Measurements from ENCODE around the gene TMEM86B. TPM values are rescaled to one million over a fixed set of nuclear protein-coding genes. Genes with fewer than 3 reads are reported as not detected.

The TMEM86B gene
- total RNA-seq, 1 experiment from 2014 or later = 4.8 TPM

DNA sequence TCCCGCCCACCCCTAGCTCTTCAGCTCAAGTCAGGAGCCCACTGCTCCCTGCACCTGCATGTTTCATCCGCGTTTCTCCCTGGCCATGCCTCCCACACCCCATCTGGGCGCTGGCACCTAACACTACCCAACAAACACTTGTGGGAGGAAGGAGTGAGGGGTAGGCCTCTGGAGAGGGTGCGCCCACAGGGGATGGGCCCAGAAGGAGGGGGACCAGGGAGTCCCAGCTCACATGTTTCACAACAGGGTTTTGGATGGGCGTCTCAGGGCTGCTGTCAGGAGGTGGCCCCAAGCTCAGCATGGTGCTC is 12.1 kb upstream of the TMEM86B start:
- intact Hi-C loops (cut with micrococcal nuclease; ENCODE audit: unreplicated experiment) = no loop called here
- Histone ChIP-seq H3K9me3 (ENCODE audit: low read depth, low read length, poor library complexity, severe bottlenecking) (no peaks in the 10 kb centered on the region), H3K27ac (ENCODE audit: low read depth, low read length, poor library complexity, severe bottlenecking) (no peak overlapping the region), H3K27me3 (replicated peaks; ENCODE audit: insufficient read depth, low read depth, low read length, poor library complexity) (no peaks in the 10 kb centered on the region), H3K4me3 (ENCODE audit: low read depth, low read length, poor library complexity, severe bottlenecking) (no peak overlapping the region), H3K4me1 (ENCODE audit: insufficient read depth, low read length, poor library complexity, severe bottlenecking) (no peaks in the 10 kb centered on the region), H3K36me3 (ENCODE audit: insufficient read depth, low read length, poor library complexity, severe bottlenecking) (peaks cover 81% of the 10 kb centered on the region)
- ChIA-PET POLR2A (ENCODE audit: low non-redundant PET) (no interaction called here), CTCF (interaction anchor here (0.5 kb wide), 1 partner anchor 52 kb away, joined by 4 read pairs; no protein-coding TSS in a partner anchor)
- TF ChIP-seq, protein P1, sequence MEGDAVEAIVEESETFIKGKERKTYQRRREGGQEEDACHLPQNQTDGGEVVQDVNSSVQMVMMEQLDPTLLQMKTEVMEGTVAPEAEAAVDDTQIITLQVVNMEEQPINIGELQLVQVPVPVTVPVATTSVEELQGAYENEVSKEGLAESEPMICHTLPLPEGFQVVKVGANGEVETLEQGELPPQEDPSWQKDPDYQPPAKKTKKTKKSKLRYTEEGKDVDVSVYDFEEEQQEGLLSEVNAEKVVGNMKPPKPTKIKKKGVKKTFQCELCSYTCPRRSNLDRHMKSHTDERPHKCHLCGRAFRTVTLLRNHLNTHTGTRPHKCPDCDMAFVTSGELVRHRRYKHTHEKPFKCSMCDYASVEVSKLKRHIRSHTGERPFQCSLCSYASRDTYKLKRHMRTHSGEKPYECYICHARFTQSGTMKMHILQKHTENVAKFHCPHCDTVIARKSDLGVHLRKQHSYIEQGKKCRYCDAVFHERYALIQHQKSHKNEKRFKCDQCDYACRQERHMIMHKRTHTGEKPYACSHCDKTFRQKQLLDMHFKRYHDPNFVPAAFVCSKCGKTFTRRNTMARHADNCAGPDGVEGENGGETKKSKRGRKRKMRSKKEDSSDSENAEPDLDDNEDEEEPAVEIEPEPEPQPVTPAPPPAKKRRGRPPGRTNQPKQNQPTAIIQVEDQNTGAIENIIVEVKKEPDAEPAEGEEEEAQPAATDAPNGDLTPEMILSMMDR (conservative IDR thresholded peaks at IDR 0.05; ENCODE audit: low read depth, low read length) = no peak
- TF ChIP-seq EZH2 (IDR thresholded peaks at IDR 0.05; ENCODE audit: borderline replicate concordance, low read depth, low read length, poor library complexity, severe bottlenecking) = no peak
- no TSS peak for BruUV-seq (replicated peaks)
- DNase-seq (ENCODE audit: low spot score) = no peak

DNA sequence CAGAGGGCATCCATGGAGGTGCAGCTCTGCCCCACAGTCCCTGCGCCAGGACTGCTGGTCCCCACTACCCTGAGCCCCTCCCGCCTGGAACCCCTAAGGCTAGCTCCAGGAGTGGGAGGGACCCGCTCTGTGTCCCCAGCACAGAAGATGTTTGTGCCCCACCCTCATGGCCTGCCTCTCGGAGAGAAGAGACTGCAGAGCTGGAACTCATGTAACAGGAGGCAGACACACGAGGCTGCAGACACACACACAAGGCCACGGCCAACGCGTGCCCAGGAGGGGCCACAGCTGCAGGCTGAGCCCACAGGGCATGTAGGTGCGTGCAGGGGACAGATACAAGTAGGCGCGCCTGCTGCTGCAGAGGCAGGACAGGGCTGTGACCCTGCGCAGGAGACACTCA is 10.4 kb upstream of the TMEM86B start:
- POLR2A ChIA-PET (ENCODE audit: low non-redundant PET) = no interaction called here
- intact Hi-C loops (cut with micrococcal nuclease; ENCODE audit: unreplicated experiment) = no loop called here
- no TSS peak for BruUV-seq (replicated peaks)
- TF ChIP-seq EZH2 (IDR thresholded peaks at IDR 0.05; ENCODE audit: borderline replicate concordance, low read depth, low read length, poor library complexity, severe bottlenecking) = no peak
- TF ChIP-seq, protein P1 (conservative IDR thresholded peaks at IDR 0.05; ENCODE audit: low read depth, low read length) = no peak
- H3K9me3 ChIP-seq (ENCODE audit: low read depth, low read length, poor library complexity, severe bottlenecking) = no peaks in the 10 kb centered on the region
- H3K4me1 ChIP-seq (ENCODE audit: insufficient read depth, low read length, poor library complexity, severe bottlenecking) = no peaks in the 10 kb centered on the region
- no peak overlapping the region for H3K27ac ChIP-seq (ENCODE audit: low read depth, low read length, poor library complexity, severe bottlenecking)
- peaks cover 75% of the 10 kb centered on the region for H3K36me3 ChIP-seq (ENCODE audit: insufficient read depth, low read length, poor library complexity, severe bottlenecking)
- H3K27me3 ChIP-seq (replicated peaks; ENCODE audit: insufficient read depth, low read depth, low read length, poor library complexity) = no peaks in the 10 kb centered on the region
- CTCF ChIA-PET = no interaction called here
- DNase-seq (ENCODE audit: low spot score) = no peak
- H3K4me3 ChIP-seq (ENCODE audit: low read depth, low read length, poor library complexity, severe bottlenecking) = no peak overlapping the region

DNA sequence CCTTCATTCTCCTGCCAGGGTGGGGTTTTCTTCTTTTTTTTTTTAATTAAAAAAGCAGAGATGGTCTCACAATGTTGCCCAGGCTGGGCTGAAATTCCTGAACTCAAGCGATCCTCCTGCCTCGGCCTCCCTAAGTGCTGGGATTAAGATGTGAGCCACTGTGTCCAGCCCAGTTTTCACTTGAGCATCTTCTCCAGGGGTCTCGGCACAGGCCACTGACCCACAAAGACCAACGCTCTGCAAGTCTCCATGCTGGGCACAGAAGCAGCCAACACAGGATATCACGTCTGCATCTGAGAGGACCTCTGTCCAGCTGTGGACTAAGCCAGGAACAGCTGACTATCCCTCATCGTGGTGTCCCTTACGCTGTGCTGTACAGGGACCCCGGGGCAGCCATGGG is 9.5 kb upstream of the TMEM86B start:
- H3K4me1 ChIP-seq (ENCODE audit: insufficient read depth, low read length, poor library complexity, severe bottlenecking) = no peaks in the 10 kb centered on the region
- ChIA-PET POLR2A (ENCODE audit: low non-redundant PET) (no interaction called here), CTCF (no interaction called here)
- DNase-seq (ENCODE audit: low spot score) = no peak
- TF ChIP-seq EZH2 (IDR thresholded peaks at IDR 0.05; ENCODE audit: borderline replicate concordance, low read depth, low read length, poor library complexity, severe bottlenecking) = no peak
- TF ChIP-seq, protein P1 (conservative IDR thresholded peaks at IDR 0.05; ENCODE audit: low read depth, low read length) = no peak
- H3K9me3 ChIP-seq (ENCODE audit: low read depth, low read length, poor library complexity, severe bottlenecking) = no peaks in the 10 kb centered on the region
- peaks cover 75% of the 10 kb centered on the region for H3K36me3 ChIP-seq (ENCODE audit: insufficient read depth, low read length, poor library complexity, severe bottlenecking)
- H3K4me3 ChIP-seq (ENCODE audit: low read depth, low read length, poor library complexity, severe bottlenecking) = no peak overlapping the region
- no peak overlapping the region for H3K27ac ChIP-seq (ENCODE audit: low read depth, low read length, poor library complexity, severe bottlenecking)
- BruUV-seq (replicated peaks) = no TSS peak
- intact Hi-C loops (cut with micrococcal nuclease; ENCODE audit: unreplicated experiment) = no loop called here
- no peaks in the 10 kb centered on the region for H3K27me3 ChIP-seq (replicated peaks; ENCODE audit: insufficient read depth, low read depth, low read length, poor library complexity)

Measured in A673 (cell line).